GM12874 (cell line): Measurements from ENCODE around the gene TP53AIP1.

ENCODE experiments used
- TF ChIP-seq, protein P1 (sequence below): IDR thresholded peaks from 2 replicates; pipeline ENCODE4 v1.5.1; 2011; ENCODE audit warnings: low read depth, mild to moderate bottlenecking, control low read depth, low read length, moderate library complexity; ENCODE audit not compliant: insufficient read depth

TP53AIP1 gene

DNA sequence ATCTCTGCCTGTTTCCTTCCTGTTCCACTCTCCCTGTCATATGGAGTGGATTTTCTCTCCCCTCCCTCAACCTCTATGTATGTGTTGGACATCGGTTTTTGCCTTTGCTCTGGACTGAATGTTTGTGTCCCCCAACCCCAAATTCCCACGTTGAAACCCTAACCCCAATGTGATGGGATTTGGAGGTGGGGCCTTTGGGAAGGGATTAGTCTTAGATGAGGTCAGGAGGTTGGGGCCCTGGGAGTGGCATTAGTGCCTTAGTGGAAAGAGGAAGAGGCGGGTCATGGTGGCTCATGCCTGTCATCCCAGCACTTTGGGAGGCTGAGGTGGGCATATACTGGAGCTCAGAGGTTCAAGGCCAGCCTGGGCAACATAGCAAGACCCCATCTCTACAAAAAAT lies 11.6 kb downstream of the TP53AIP1 start:
- TF ChIP-seq, protein P1, sequence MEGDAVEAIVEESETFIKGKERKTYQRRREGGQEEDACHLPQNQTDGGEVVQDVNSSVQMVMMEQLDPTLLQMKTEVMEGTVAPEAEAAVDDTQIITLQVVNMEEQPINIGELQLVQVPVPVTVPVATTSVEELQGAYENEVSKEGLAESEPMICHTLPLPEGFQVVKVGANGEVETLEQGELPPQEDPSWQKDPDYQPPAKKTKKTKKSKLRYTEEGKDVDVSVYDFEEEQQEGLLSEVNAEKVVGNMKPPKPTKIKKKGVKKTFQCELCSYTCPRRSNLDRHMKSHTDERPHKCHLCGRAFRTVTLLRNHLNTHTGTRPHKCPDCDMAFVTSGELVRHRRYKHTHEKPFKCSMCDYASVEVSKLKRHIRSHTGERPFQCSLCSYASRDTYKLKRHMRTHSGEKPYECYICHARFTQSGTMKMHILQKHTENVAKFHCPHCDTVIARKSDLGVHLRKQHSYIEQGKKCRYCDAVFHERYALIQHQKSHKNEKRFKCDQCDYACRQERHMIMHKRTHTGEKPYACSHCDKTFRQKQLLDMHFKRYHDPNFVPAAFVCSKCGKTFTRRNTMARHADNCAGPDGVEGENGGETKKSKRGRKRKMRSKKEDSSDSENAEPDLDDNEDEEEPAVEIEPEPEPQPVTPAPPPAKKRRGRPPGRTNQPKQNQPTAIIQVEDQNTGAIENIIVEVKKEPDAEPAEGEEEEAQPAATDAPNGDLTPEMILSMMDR: no peak

DNA sequence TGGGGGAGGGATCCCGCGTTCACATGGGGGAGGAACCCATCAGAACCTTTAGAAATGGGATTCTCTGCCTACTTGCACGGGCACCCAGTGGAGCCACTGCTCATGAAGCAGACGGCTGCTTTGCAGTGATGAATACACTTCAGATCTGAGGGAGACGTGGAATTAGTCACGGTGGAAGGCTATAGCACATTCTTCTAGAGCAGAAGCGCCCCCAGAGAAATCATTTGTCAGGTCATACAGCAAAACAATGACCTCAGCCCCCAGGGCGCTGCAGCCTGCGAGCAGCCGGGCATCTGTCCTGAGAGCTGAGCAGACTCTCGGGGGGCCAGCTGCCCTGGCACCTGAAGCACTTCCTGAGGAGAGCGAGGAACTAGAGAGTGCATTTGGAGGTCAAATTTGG lies 12.7 kb downstream of the TP53AIP1 start:
- TF ChIP-seq, protein P1: no peak

DNA sequence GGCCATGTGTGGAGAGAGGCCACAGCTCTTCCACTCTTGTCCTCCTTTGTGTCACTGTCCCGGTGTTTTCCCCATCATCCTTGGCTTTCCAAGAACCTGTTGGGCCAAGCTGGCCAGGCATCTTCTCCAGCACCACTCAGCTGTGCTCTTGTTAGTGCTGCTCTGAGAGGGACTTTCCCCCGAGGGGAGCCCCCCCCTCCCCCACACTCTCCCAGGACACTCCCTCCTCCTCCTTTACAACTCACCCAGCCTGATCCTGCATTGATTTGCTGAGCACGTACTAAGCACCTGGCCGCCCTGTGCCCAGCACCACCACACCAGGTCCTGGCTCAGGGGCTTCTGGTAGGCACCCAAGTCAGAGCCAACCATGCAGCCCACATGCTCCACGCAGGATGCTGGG lies 13.2 kb downstream of the TP53AIP1 start:
- TF ChIP-seq, protein P1: no peak

DNA sequence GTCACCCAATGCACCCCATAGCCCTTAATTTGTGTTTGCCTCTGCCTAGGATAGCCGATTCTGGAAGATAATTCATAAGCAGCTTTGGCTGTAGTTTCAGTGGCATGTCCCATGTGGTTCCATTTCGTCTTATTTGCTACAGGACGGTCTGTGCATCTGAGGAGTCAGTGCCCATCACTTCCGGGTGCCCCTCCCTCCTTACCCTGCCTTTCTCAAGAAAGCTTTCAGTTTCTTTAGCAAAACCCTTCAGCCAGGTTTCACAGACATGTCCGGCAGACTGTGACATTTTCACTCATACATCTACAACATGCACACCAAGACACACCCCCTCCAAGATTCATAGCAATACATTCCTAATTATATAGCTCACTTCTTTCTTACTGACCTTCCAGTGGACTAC lies 14.3 kb downstream of the TP53AIP1 start:
- TF ChIP-seq, protein P1: no peak

DNA sequence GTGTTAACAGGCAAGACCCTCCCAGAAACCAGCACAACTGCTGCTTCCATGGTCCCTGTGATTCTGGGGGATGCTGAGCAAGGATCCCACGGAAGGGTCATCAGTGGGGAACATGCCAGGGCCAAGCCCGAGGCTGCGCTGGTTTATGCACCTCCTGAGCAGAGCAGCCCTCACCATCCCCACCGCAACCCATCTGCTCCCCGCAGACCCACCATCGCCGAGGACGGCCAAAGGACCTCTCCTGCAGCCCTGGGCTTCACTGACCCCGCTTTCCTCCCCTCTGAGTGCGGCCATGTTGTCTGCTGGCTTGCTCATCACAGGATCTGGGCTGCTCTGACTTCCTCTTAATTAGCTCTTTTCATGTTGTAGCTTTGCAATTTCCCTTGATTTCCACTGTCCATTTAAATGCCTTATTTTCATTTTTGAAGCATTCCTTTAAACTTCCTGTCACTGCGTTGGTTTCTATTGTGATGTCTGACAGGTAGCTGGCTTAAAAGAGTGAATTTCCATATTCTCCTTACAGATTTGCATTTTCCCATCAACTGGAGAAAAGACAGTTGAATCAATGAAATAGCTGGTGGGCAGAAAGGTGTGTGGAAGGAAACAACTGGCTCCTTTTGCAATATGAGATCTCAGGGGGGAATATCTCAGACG lies 14.9 kb downstream of the TP53AIP1 start:
- TF ChIP-seq, protein P1: no peak

DNA sequence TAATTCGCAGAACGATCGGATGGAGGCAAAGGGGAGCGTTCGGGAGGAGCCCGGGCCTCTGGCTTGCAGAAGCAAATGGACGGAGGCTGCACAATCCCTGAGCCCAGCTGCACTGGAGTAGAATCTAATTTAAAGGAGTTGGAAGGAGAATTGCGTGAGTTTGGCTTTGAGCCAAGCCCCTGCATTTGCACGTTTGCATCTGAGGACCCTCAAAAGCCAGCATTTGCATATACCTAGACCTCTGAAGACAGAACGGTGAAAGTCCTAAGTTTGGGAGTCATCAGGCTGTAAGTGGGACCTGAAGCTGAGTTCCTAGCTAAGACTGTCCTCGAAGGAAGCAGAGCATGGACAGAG lies 15.6 kb downstream of the TP53AIP1 start:
- TF ChIP-seq, protein P1: no peak

DNA sequence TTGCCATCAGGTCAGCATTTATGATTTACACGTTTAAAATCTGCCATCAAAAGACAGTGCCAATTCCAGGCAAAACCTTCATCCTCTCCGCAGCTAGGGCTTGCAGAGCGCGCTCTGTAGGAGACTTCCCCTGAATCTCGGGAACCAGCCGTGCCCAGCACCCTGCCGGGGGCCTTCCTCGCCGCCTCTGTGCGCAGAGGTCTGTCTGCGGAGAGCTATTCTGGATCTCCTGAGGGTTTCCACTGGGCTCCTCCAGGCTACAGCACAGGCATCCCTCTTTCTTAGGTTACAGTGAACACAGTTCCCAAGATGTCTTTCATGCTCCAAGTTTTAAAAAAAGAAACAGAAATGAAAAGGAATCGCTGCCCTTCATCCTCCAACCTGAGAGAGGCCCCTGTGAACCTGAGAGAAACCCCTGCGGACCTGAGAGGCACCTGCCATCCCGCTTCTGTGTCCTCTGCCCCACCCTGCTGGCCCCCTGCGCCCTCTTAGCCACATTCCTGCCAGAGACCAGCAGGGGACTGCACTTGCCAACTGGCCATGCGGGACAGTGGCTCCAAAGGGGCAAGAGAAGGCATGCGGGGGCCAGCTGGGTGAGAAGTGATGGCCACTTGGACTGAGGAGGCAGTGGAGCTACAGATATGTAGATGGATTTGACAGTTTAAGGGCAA lies 16.1 kb downstream of the TP53AIP1 start:
- TF ChIP-seq, protein P1: no peak
